Measurements from ENCODE around the gene PHLDB2. TPM values are rescaled to one million over a fixed set of nuclear protein-coding genes. Genes with fewer than 3 reads are reported as not detected.

Gene PHLDB2
- total RNA-seq, 2 experiments from 2014 or later, result 0.75 to 0.81 TPM

- no peaks in the 10 kb centered on the region for H3K27me3 Mint-ChIP-seq
- no peaks in the 10 kb centered on the region for H3K9me3 Mint-ChIP-seq (ENCODE audit: low read depth)
- no peaks in the 10 kb centered on the region for H3K4me1 Mint-ChIP-seq
- H3K36me3 Mint-ChIP-seq (ENCODE audit: low read depth), result no peaks in the 10 kb centered on the region
- no peak overlapping the region for H3K27ac Mint-ChIP-seq
- POLR2A ChIA-PET, result no interaction called here
- intact Hi-C loops (cut with DNase I, micrococcal nuclease), result no loop called here
- H3K4me3 Mint-ChIP-seq, result no peak overlapping the region
- no peak for DNase-seq
- no peak for ATAC-seq
- CTCF ChIA-PET, result interaction anchor here (0.9 to 1.5 kb wide), 2 partner anchors 10 to 209 kb away, joined by 3 to 4 read pairs; no protein-coding TSS in a partner anchor
Observed at GRCh38 chr3:111926266-111926676, 67.2 kb downstream of the PHLDB2 start.

GRCh38 chr3:111928613-111929012 is 69.5 kb downstream of the PHLDB2 start:
- ATAC-seq (no peak), DNase-seq (no peak)
- Mint-ChIP-seq H3K9me3 (ENCODE audit: low read depth) (no peaks in the 10 kb centered on the region), H3K27ac (no peak overlapping the region), H3K36me3 (ENCODE audit: low read depth) (no peaks in the 10 kb centered on the region), H3K4me1 (no peaks in the 10 kb centered on the region), H3K27me3 (no peaks in the 10 kb centered on the region), H3K4me3 (no peak overlapping the region)
- CTCF ChIA-PET, result no interaction called here
- intact Hi-C loops (cut with DNase I, micrococcal nuclease), result no loop called here
- POLR2A ChIA-PET, result no interaction called here

- no peaks in the 10 kb centered on the region for H3K36me3 Mint-ChIP-seq (ENCODE audit: low read depth)
- DNase-seq (no peak), ATAC-seq (no peak)
- no peak overlapping the region for H3K27ac Mint-ChIP-seq
- H3K4me1 Mint-ChIP-seq, result no peaks in the 10 kb centered on the region
- H3K4me3 Mint-ChIP-seq, result no peak overlapping the region
- H3K9me3 Mint-ChIP-seq (ENCODE audit: low read depth), result no peaks in the 10 kb centered on the region
- intact Hi-C loops (cut with DNase I, micrococcal nuclease), result no loop called here
- H3K27me3 Mint-ChIP-seq, result no peaks in the 10 kb centered on the region
- ChIA-PET CTCF (interaction anchor here (0.8 to 1.6 kb wide), 2 partner anchors 10 to 17 kb away, joined by 3 to 4 read pairs; no protein-coding TSS in a partner anchor), POLR2A (no interaction called here)
Observed at GRCh38 chr3:111929484-111929883, 70.4 kb downstream of the PHLDB2 start.

- DNase-seq, result no peak
- no peaks in the 10 kb centered on the region for H3K36me3 Mint-ChIP-seq (ENCODE audit: low read depth)
- no peak for ATAC-seq
- H3K9me3 Mint-ChIP-seq (ENCODE audit: low read depth), result no peaks in the 10 kb centered on the region
- intact Hi-C loops (cut with DNase I, micrococcal nuclease), result no loop called here
- H3K27ac Mint-ChIP-seq, result no peak overlapping the region
- no peaks in the 10 kb centered on the region for H3K27me3 Mint-ChIP-seq
- no peaks in the 10 kb centered on the region for H3K4me1 Mint-ChIP-seq
- ChIA-PET POLR2A (no interaction called here), CTCF (interaction anchor here (0.9 to 1.5 kb wide), 4 partner anchors 18 to 239 kb away, joined by 3 to 5 read pairs (median 4); no protein-coding TSS in a partner anchor)
- no peak overlapping the region for H3K4me3 Mint-ChIP-seq
Observed at GRCh38 chr3:111932946-111933345, 73.9 kb downstream of the PHLDB2 start.

GRCh38 chr3:111936191-111936841 is 77.3 kb downstream of the PHLDB2 start:
- no peaks in the 10 kb centered on the region for H3K36me3 Mint-ChIP-seq (ENCODE audit: low read depth)
- H3K4me3 Mint-ChIP-seq, result no peak overlapping the region
- H3K9me3 Mint-ChIP-seq (ENCODE audit: low read depth), result no peaks in the 10 kb centered on the region
- POLR2A ChIA-PET, result no interaction called here
- H3K27ac Mint-ChIP-seq, result no peak overlapping the region
- ATAC-seq (no peak), DNase-seq (no peak)
- CTCF ChIA-PET, result interaction anchor here (0.8 to 2.1 kb wide), 5 partner anchors 10 to 219 kb away, joined by 3 to 7 read pairs (median 4); no protein-coding TSS in a partner anchor
- intact Hi-C loops (cut with DNase I, micrococcal nuclease), result loop anchor here in 1 of 2 experiments (2.0 kb wide), 1 partner anchor 16 kb away; no protein-coding TSS in a partner anchor
- no peaks in the 10 kb centered on the region for H3K27me3 Mint-ChIP-seq
- no peaks in the 10 kb centered on the region for H3K4me1 Mint-ChIP-seq

GRCh38 chr3:111936967-111937366 is 77.9 kb downstream of the PHLDB2 start:
- intact Hi-C loops (cut with DNase I, micrococcal nuclease), result loop anchor here in 1 of 2 experiments (2.0 kb wide), 1 partner anchor 16 kb away; no protein-coding TSS in a partner anchor
- no peak overlapping the region for H3K4me3 Mint-ChIP-seq
- no peaks in the 10 kb centered on the region for H3K9me3 Mint-ChIP-seq (ENCODE audit: low read depth)
- ChIA-PET POLR2A (interaction anchor here (0.6 kb wide), 1 partner anchor 665 kb away, joined by 3 read pairs; no protein-coding TSS in a partner anchor), CTCF (interaction anchor here (0.8 to 2.1 kb wide), 5 partner anchors 11 to 220 kb away, joined by 3 to 7 read pairs (median 4); no protein-coding TSS in a partner anchor)
- H3K27ac Mint-ChIP-seq, result no peak overlapping the region
- H3K4me1 Mint-ChIP-seq, result no peaks in the 10 kb centered on the region
- DNase-seq, result no peak
- no peak for ATAC-seq
- H3K27me3 Mint-ChIP-seq, result no peaks in the 10 kb centered on the region
- H3K36me3 Mint-ChIP-seq (ENCODE audit: low read depth), result no peaks in the 10 kb centered on the region

- Mint-ChIP-seq H3K4me1 (no peaks in the 10 kb centered on the region), H3K36me3 (ENCODE audit: low read depth) (no peaks in the 10 kb centered on the region), H3K27me3 (no peaks in the 10 kb centered on the region), H3K9me3 (ENCODE audit: low read depth) (no peaks in the 10 kb centered on the region), H3K27ac (no peak overlapping the region), H3K4me3 (no peak overlapping the region)
- intact Hi-C loops (cut with DNase I, micrococcal nuclease), result loop anchor here in 1 of 2 experiments (2.0 kb wide), 1 partner anchor 15 kb away; no protein-coding TSS in a partner anchor
- ChIA-PET POLR2A (no interaction called here), CTCF (interaction anchor here (1.1 to 2.1 kb wide), 4 partner anchors 14 to 221 kb away, joined by 3 to 7 read pairs (median 5); no protein-coding TSS in a partner anchor)
- DNase-seq, result no peak
- no peak for ATAC-seq
Observed at GRCh38 chr3:111937871-111938270, 78.8 kb downstream of the PHLDB2 start.

GRCh38 chr3:111939873-111940272 is 80.8 kb downstream of the PHLDB2 start:
- POLR2A ChIA-PET, result no interaction called here

GRCh38 chr3:111943533-111943932 is 84.5 kb downstream of the PHLDB2 start:
- intact Hi-C loops (cut with DNase I, micrococcal nuclease), result no loop called here
- CTCF ChIA-PET, result no interaction called here
- H3K36me3 Mint-ChIP-seq (ENCODE audit: low read depth), result no peaks in the 10 kb centered on the region
- no peak for ATAC-seq
- DNase-seq, result no peak
- no peaks in the 10 kb centered on the region for H3K9me3 Mint-ChIP-seq (ENCODE audit: low read depth)
- H3K4me3 Mint-ChIP-seq, result no peak overlapping the region
- POLR2A ChIA-PET, result no interaction called here
- H3K27ac Mint-ChIP-seq, result no peak overlapping the region
- H3K27me3 Mint-ChIP-seq, result no peaks in the 10 kb centered on the region
- H3K4me1 Mint-ChIP-seq, result no peaks in the 10 kb centered on the region

More at GRCh38 chr3:111939873-111940272, 80.8 kb downstream of the PHLDB2 start:
- CTCF ChIA-PET, result no interaction called here
- no peaks in the 10 kb centered on the region for H3K27me3 Mint-ChIP-seq
- no peaks in the 10 kb centered on the region for H3K36me3 Mint-ChIP-seq (ENCODE audit: low read depth)
- intact Hi-C loops (cut with DNase I, micrococcal nuclease), result no loop called here
- H3K9me3 Mint-ChIP-seq (ENCODE audit: low read depth), result no peaks in the 10 kb centered on the region
- no peak for DNase-seq
- no peaks in the 10 kb centered on the region for H3K4me1 Mint-ChIP-seq
- H3K4me3 Mint-ChIP-seq, result no peak overlapping the region
- no peak for ATAC-seq
- no peak overlapping the region for H3K27ac Mint-ChIP-seq

GRCh38 chr3:111944372-111944771 is 85.3 kb downstream of the PHLDB2 start:
- H3K4me3 Mint-ChIP-seq, result no peak overlapping the region
- DNase-seq (no peak), ATAC-seq (no peak)
- H3K9me3 Mint-ChIP-seq (ENCODE audit: low read depth), result no peaks in the 10 kb centered on the region
- ChIA-PET POLR2A (interaction anchor here (0.7 kb wide), 1 partner anchor 112 kb away, joined by 4 read pairs; no protein-coding TSS in a partner anchor), CTCF (no interaction called here)
- H3K4me1 Mint-ChIP-seq, result no peaks in the 10 kb centered on the region
- intact Hi-C loops (cut with DNase I, micrococcal nuclease), result no loop called here
- H3K27ac Mint-ChIP-seq, result no peak overlapping the region
- H3K27me3 Mint-ChIP-seq, result no peaks in the 10 kb centered on the region
- H3K36me3 Mint-ChIP-seq (ENCODE audit: low read depth), result no peaks in the 10 kb centered on the region

- no peak for DNase-seq
- ATAC-seq, result no peak
- Mint-ChIP-seq H3K4me3 (no peak overlapping the region), H3K4me1 (no peaks in the 10 kb centered on the region), H3K27me3 (no peaks in the 10 kb centered on the region), H3K9me3 (ENCODE audit: low read depth) (no peaks in the 10 kb centered on the region), H3K36me3 (ENCODE audit: low read depth) (no peaks in the 10 kb centered on the region), H3K27ac (no peak overlapping the region)
- POLR2A ChIA-PET, result no interaction called here
- intact Hi-C loops (cut with DNase I, micrococcal nuclease), result no loop called here
- CTCF ChIA-PET, result interaction anchor here (1.1 kb wide), 1 partner anchor 18 kb away, joined by 4 read pairs; no protein-coding TSS in a partner anchor
Observed at GRCh38 chr3:111947231-111947630, 88.2 kb downstream of the PHLDB2 start.

- no peaks in the 10 kb centered on the region for H3K9me3 Mint-ChIP-seq (ENCODE audit: low read depth)
- H3K4me3 Mint-ChIP-seq, result no peak overlapping the region
- H3K27ac Mint-ChIP-seq, result no peak overlapping the region
- ATAC-seq (no peak), DNase-seq (no peak)
- ChIA-PET POLR2A (no interaction called here), CTCF (no interaction called here)
- no peaks in the 10 kb centered on the region for H3K4me1 Mint-ChIP-seq
- intact Hi-C loops (cut with DNase I, micrococcal nuclease), result no loop called here
- H3K27me3 Mint-ChIP-seq, result no peaks in the 10 kb centered on the region
- H3K36me3 Mint-ChIP-seq (ENCODE audit: low read depth), result no peaks in the 10 kb centered on the region
Observed at GRCh38 chr3:111948786-111949185, 89.7 kb downstream of the PHLDB2 start.

All from activated CD4-positive, alpha-beta T cell treated with anti-CD3 and anti-CD28 coated beads for 36 hours (primary cell).